HG03095 (cell line): ENCODE measurements around the gene CAV1.
"Not testable (repeated sequence)": the region's sequence is repeated elsewhere in the genome, so short reads cannot be mapped to it uniquely, and the experiment has no call there.

Experiments
- ATAC-seq: cut with Tn5 transposase; IDR thresholded peaks from one replicate; pipeline ENCODE4 v1.9.1; 2021; ENCODE audit warnings: moderate library complexity; ENCODE audit not compliant: unreplicated experiment

The CAV1 gene

GRCh38 chr7:116579322-116579721 is 54.5 kb downstream of the CAV1 start:
- ATAC-seq, result no peak

DNA sequence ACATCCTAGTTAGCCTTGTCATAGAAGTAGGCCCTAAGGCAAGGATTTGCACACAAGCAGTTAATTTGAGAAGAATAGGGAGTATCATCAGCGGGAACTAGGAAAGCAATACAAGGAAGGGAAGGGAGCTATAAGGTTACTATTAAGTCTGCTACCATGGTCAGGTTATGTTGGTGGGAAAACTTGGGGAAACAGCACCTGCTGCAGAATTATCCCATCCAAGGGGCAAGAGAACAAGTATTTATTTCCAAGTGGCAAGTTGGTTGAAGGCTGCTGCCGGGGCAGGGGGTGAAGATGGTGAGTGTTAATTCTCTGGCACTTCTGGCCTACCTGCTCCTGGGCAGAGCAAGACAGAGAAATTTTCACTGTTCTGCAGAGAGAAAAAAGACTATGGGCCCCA is 55.0 kb downstream of the CAV1 start:
- ATAC-seq, result no peak

- ATAC-seq, result no peak
Measured at GRCh38 chr7:116582164-116582732, 57.4 kb downstream of the CAV1 start.

DNA sequence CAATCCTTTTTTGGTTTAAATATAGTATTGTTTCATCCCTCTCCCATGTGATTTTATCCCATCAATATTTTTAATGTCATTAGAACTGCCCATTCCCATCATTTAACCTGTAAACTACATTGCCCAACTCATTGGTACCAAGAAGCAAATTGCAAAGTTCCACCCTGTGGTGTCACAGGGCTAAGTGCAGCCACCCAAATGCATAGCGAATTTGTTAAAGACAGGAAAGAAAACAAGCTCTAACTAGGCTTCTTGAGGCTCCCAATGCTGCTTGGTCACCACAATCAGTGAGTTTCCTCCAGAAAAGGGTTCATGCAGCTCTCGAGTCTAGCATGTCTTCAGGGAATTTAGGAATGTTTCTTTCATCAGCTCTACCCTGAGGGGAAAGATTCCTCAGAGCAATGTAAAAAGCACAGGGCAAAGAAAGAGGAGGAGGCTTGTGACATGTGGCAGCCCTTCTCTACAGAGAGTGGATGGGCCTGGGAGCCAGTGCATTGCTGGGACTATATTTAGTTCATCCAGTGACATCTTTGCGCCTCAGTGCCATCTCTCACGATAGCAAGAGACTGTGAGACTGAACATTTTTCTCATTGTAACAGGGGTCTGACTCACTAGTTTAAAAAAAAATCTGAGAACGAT is 58.1 kb downstream of the CAV1 start:
- no peak for ATAC-seq

GRCh38 chr7:116583653-116584052 is 58.8 kb downstream of the CAV1 start:
- peak; percentile 91 for ATAC-seq

DNA sequence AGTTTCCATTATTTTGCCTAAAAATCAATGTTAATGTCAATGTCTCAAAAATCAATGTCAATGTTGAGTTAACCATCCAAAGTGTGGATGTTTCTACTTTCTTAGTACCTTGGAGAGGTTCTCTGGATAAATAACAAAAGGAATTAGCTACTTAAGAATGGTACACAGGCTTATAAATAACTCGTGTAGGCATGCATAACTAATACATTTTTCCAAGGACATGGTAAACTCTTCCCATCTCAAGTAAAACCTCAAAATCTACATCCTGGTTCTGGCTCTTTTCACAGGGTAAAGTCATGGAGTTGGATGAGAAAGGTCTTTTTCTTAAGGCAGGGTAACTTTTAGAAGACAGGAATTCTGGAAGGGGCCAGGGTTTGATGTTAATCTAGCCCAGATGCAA is 59.9 kb downstream of the CAV1 start:
- ATAC-seq, result no peak

DNA sequence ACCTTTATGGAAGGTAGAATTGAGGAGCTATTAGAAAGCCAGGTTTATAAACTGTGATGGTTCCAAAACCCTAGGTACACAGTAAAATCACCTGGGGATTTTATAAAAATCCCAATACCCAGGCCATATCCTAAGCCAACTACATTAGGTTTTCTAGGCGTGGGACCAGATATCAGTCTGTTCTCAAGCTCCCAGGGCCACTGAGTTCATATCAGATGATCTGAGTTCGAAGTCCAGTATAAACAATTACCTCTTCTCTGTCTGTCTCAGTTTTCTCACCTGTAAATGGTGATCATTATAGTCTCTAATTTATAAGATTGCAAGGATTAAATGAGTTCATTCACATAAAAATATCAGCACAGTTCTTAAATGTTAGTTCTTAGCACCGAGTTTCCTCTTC is 60.6 kb downstream of the CAV1 start:
- no peak for ATAC-seq

DNA sequence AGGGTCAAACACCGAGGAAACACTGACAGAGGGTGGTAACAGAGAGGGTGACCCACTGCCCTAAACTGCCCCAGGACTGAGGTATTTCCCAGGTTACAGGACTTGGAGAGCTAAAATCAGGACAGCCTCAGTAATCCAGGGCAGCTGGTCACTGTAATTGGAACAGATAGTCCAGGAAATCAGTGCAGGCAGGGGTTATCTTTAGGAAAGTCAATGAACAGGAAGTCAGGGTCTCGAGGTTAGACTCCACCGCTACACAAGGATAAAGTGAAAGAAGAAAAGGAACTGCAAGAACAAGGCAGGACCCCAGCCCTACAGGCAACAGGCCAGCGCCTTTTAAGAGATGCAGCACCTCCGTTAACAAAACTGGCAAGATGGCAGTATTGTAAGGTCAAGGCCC is 61.1 kb downstream of the CAV1 start:
- no peak for ATAC-seq

GRCh38 chr7:116587200-116587599 is 62.4 kb downstream of the CAV1 start:
- not testable (repeated sequence) for ATAC-seq

DNA sequence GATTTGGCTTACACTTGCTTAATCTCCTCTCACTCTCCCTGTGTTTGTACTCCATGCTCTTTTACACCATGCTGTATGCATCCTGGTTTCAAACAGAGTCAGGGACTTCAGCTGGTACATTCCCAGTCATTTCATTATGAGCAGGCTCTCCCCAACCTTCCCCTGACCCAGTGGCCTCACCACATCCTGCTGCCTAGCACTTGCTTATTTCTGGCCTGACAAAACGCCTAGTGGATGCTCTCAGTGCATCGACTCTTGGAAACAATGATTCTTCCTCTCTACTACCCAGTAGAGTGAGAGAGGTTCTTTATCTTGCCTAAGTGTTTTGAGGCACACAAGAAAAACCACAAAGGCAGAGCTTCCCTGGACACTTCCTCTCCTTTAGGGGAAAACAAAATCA is 63.4 kb downstream of the CAV1 start:
- peak; percentile 46 for ATAC-seq

DNA sequence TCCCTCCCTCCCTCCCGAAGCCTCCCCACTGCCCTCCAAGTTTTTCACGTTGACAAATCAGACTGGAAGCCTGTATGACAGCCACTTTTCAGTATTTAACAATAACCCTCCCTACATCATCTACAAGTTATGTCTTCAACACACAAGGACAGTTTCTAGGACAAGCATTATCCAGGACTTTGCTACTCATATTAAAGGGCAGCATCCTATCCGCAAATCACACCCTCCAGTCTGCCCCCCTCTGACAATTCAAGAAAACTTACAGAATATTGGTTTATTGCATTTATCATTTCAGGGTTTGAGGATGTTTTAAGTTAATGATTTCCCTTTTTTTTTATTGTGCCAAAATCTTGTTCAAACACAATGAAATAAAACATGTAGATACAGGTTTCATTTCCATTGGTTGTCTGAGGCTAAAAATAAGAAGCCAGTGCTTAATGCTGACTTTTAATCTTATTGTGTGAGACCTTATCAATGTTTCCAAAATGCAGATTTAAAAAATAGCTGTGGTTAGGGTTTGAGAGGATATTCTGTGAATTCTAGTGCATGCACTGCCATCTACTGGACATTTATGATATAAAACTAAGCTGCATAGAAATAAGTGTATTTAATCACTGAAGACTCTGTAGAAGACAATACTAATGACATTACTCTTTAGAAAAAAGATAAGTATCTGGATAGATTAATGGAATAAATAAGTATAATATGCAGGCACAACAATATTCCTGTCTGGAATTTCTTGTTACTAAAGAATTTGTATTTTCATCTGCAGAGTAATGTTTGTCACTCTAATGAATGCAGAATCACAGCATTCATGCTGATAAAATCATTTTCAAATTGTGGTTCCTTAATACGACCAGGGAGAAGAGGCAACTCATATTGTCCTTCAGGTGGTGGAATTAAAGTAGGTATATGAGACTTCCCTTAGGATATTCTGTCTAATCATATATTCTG is 64.1 kb downstream of the CAV1 start:
- ATAC-seq, result no peak

DNA sequence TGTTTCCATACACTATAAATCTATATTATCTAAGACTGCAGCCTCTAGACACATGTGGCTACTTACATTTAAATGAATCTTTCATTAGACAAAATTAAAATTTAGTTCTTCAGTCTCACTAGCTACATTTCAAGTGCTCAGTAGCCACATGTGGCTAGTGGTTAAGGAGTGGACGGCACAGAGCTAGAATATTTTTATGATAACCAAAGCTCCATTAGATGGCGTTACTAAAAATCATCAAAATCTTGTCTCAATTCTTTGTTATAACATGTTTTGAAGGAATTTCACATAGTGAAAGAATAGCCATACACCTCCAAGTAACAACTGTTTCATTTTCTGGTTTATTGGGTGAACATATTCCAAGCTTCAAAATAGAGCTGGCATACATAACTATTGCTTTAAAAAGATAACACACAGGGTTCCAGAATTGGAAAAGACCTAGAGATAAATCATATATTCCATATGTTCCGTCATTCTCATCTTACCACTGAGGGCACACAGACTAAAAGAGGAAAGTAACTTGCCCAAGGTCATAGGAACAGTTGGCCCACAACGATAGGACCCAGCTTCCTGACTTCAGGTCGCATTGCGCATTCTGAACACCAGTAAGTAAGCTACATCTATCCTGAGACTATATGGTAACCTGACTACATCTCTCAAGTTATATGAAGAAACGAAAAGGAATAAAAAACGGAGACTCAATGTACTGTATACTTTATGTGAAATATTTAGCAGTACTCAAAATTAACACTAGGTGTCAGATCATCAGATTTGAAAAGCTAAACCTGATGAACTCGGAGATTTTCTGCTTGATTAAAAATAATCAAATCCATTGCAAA is 66.6 kb downstream of the CAV1 start:
- no peak for ATAC-seq

- ATAC-seq, result no peak
Measured at GRCh38 chr7:116592041-116592355, 67.2 kb downstream of the CAV1 start.

DNA sequence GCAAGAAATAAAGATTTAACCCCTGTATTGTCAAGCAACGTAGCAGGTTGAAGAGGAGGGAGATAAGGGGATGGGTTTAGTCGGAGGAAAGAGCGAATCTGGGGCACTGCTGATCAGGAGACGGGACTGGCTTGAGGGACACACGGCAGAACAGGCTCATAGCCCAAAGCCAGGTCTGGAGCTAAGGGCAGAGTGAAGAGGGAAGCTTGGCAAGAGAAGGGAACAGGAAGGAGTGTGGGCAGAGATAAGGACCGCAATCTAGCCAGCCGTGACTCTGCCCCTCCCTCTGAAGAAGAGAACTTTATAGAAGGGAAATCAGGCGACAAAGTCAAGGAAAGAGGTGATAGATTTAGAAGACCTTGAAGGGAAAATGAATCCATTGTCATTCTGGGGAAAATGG is 67.6 kb downstream of the CAV1 start:
- ATAC-seq, result no peak

DNA sequence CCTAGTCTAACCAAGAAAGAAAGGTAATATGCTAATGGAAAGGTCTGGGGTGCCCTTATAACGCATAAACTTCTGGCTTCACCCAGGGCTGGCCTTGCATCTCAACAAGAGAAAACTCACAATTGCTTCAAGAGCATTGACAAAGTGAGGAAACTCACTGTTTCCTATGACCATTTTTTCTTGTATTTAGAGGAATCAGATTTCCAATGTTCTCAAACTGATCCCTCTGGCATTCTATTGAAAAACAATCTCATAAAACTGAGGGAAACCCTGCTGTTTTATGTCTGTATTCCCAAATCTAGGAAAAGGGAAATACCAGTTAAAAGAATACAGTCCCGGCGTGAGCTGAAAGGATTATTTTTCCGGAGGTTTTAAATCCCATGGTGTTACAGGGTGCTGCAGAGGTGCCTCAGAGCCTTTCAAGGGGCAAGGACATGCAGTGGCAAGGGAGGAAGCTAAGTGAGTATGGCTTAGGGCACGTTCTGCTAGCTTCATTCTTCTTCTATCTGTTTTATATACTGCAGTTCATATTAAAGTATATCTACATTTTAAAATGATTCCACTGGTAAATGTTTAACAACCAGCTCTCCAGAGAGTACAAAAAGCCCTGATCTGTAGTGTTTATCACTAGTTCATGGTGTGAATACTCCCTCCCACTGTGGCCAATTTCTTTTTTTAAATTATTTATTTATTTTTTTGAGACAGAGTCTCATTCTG is 68.7 kb downstream of the CAV1 start:
- ATAC-seq, result no peak

DNA sequence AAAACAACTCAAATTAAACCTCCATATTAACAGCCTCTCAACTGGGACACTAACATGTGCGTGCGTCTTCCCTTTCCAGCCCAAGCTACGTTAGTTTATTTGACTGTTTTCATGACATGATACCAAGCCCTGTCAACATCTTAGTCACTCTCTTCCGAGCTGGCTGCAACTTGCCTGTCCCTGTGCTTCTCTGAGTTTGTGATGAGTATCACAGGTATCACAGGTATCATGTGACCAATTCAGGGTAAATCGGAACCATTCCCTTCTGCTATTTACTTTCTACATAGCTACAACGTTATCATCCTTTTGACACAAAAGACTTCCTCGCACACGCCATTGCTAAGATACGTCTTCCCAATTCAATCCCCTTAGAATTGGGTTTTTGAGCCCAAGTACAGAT is 70.2 kb downstream of the CAV1 start:
- ATAC-seq, result no peak

DNA sequence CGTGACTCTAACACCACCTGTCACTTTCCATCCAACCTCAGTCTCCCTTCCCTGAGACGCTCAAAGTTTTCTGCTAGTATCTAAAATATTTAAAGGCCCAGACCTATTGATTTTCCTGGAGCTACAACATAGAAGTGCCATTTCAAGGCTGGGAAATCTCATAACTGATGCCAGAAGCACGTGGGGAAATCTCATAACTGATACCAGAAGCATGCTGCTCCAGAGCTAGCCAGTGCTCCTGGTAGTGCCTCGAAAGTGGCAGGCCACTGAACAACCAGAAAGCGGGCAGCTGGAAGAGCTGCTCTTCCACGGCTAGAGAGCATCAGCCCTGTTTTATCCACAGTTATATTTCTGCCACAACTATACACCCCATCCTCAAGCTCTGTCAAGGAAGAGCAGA is 72.5 kb downstream of the CAV1 start:
- ATAC-seq, result no peak

DNA sequence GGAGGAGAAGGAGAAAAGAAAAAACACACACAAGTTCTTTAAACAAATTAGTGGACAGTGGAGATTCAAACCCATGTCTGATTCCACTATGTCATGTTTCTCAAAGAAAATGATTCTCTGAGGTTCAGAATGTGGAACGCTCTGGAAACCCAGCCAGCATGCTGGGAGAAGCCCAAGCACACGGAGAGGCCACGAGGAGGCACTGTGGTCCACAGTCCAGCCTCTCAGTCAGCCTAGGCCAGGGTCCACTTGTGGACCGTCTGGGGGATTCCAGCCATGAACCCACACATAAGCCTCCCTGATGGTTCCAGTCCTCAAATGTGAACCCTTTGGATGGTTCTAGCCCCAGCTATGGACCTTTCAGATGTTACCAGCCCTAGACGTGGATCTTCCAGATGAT is 73.4 kb downstream of the CAV1 start:
- no peak for ATAC-seq

DNA sequence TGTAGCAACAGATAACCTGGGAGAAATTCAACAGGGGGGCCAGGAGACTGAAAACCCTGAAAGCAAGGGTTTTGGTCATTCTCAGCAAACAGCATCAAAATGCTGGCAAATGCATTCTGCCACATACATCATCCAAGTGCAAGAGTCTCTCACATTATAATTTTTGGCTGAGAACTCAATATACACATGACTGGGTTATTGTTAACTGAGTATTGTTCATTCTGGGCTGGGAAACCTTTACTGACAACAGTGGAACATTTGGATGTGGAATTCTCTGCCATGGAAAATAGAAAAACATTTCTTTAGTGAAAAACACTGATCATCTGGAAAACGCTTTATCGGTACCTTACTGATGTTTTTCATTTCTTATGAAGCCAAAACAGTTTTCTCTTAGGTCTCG is 74.0 kb downstream of the CAV1 start:
- ATAC-seq, result no peak

DNA sequence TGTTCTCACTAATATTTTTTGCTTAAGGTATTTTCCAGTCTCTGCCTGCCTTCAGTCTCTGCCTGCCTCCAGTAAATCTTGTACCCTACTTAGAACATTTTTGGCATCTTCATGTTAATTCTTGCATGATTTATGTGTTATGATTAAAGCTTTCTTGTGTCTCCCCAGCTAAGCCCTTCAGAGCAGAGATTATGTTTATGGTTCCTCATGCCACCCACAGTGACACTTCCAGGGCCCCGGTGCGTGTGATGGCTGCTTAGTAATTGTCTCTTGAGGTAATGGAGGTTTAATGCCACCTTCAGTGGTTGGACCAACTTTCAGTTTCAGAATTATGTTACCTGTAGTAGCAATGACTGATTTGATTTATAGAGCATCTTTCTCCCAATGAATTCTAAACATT is 76.6 kb downstream of the CAV1 start:
- no peak for ATAC-seq

DNA sequence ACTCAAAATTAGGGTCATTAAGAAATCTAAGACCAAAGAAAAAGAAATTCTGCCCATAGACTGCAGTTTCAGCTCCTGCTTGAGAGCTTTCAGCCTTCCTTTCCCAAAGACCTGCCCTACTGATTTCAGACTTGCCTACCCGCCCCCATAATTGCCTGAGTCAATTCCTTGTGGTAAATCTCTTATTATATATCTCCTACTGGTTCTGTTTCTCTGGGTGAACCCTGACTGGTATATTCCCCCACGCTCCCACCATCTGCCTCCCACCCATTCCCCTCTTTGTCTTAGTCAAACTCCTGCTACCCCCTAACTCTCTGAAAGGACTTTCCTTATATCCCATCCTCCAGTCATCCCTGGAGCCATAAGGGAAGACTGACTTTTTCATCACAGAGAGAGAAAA is 82.5 kb downstream of the CAV1 start:
- no peak for ATAC-seq
